ENCODE results near the gene MSL1.

GRCh38 chr17:40112191-40112711 is 9.5 kb upstream of the MSL1 start:
- TF ChIP-seq CTCF (IDR thresholded peaks at IDR 0.05) (no peak), POLR2A (IDR thresholded peaks at IDR 0.05) (no peak)
